HepG2 (cell line): ENCODE data around the gene ALB. TPM values are rescaled to one million over a fixed set of nuclear protein-coding genes. Genes with fewer than 3 reads are reported as not detected.

ENCODE experiments used
- AKAP8 ChIP-seq: sonication (generic); formaldehyde crosslinking; IDR thresholded peaks from 2 replicates; pipeline ENCODE4 v1.5.1; 2020; ENCODE audit warnings: mild to moderate bottlenecking, missing genetic modification reagents
- ASH2L ChIP-seq: fragments of 300-600, 200-600 bp; sonication (generic); IDR thresholded peaks from 2 replicates; pipeline ENCODE4 v1.7.0; 2017; ENCODE audit warnings: low read depth, mild to moderate bottlenecking, moderate library complexity, mixed read lengths, low read length; ENCODE audit not compliant: insufficient read length
- ATF1 ChIP-seq: IDR thresholded peaks from 2 replicates; pipeline ENCODE4 v1.6.1; 2016; ENCODE audit warnings: mild to moderate bottlenecking, control low read depth
- CSRNP2 ChIP-seq: sonication (generic); formaldehyde crosslinking; conservative IDR thresholded peaks from 2 replicates; pipeline ENCODE4 v1.8.0; 2022; ENCODE audit warnings: low read depth, missing genetic modification reagents
- ELF4 ChIP-seq: sonication (generic); formaldehyde crosslinking; IDR thresholded peaks from 2 replicates; pipeline ENCODE4 v1.5.0; 2020; ENCODE audit warnings: missing genetic modification reagents, mild to moderate bottlenecking, moderate library complexity, borderline replicate concordance
- FIP1L1 ChIP-seq: fragments of 200-400 bp; formaldehyde crosslinking; IDR thresholded peaks from 2 replicates; pipeline ENCODE4 v1.6.1; 2018; ENCODE audit warnings: low read depth, mild to moderate bottlenecking, low read length, moderate library complexity, borderline replicate concordance; ENCODE audit not compliant: insufficient read depth
- NFE2 ChIP-seq: sonication (generic); formaldehyde crosslinking; IDR thresholded peaks from 2 replicates; pipeline ENCODE4 v1.4.0; 2020; ENCODE audit warnings: missing genetic modification reagents
- NFYB ChIP-seq: sonication (generic); formaldehyde crosslinking; IDR thresholded peaks from 2 replicates; pipeline ENCODE4 v1.4.0; 2020; ENCODE audit warnings: missing genetic modification reagents
- PBX2 ChIP-seq: IDR thresholded peaks from 2 replicates; pipeline ENCODE4 v1.6.1; 2016; ENCODE audit warnings: control low read depth
- RFX3 ChIP-seq: IDR thresholded peaks from 2 replicates; pipeline ENCODE4 v1.6.1; 2016; ENCODE audit warnings: missing biosample characterization, missing genetic modification reagents
- SATB2 ChIP-seq: sonication (generic); formaldehyde crosslinking; IDR thresholded peaks from 2 replicates; pipeline ENCODE4 v1.5.0; 2020; ENCODE audit warnings: missing genetic modification reagents
- SRSF9 ChIP-seq: fragments of 200-400 bp; formaldehyde crosslinking; IDR thresholded peaks from 2 replicates; pipeline ENCODE4 v1.6.1; 2018; ENCODE audit warnings: borderline replicate concordance, mild to moderate bottlenecking, low read depth, low read length; ENCODE audit not compliant: insufficient read depth, poor library complexity, severe bottlenecking
- TBP ChIP-seq: sonication (generic); formaldehyde crosslinking; IDR thresholded peaks from 2 replicates; pipeline ENCODE4 v1.5.0; 2020; ENCODE audit warnings: missing genetic modification reagents
- ZNF10 ChIP-seq: sonication (generic); formaldehyde crosslinking; IDR thresholded peaks from 2 replicates; pipeline ENCODE4 v1.4.0; 2020; ENCODE audit warnings: mild to moderate bottlenecking, low read depth, missing genetic modification reagents, borderline replicate concordance
- ZNF17 ChIP-seq: sonication (generic); formaldehyde crosslinking; IDR thresholded peaks from 2 replicates; pipeline ENCODE4 v1.5.0; 2020; ENCODE audit warnings: mild to moderate bottlenecking, missing genetic modification reagents
- ZNF205 ChIP-seq: IDR thresholded peaks from 2 replicates; pipeline ENCODE4 v1.6.1; 2018; ENCODE audit warnings: missing biosample characterization, missing genetic modification reagents
- ZNF281 ChIP-seq: sonication (generic); formaldehyde crosslinking; IDR thresholded peaks from 2 replicates; pipeline ENCODE4 v1.4.0; 2020; ENCODE audit warnings: missing genetic modification reagents, borderline replicate concordance
- ZNF691 ChIP-seq: sonication (generic); formaldehyde crosslinking; IDR thresholded peaks from 2 replicates; pipeline ENCODE4 v1.4.0; 2020; ENCODE audit warnings: missing genetic modification reagents, low read depth, mild to moderate bottlenecking, borderline replicate concordance
- ZNF816 ChIP-seq: sonication (generic); formaldehyde crosslinking; IDR thresholded peaks from 2 replicates; pipeline ENCODE4 v1.8.0; 2022; ENCODE audit warnings: missing genetic modification reagents, mild to moderate bottlenecking, borderline replicate concordance
- ZSCAN29 ChIP-seq: sonication (generic); formaldehyde crosslinking; conservative IDR thresholded peaks from 2 replicates; pipeline ENCODE4 v1.4.0; 2020; ENCODE audit warnings: mild to moderate bottlenecking, missing genetic modification reagents
- polyA plus RNA-seq, 8 experiments: library from polyadenylated mRNA; depleted of rRNA in 3 of 8; stranded (reverse) in 7 of 8; unstranded in 1 of 8; fragments of >200 nt; fragmentation: Illumina TruSeq in 4 of 8; extraction: Trizol in 4 of 8; gene quantifications; 2 replicates each; pipeline versions ENCODE4 v1.2.1 to v1.2.3, GENCODE V29; 2011 to 2016; ENCODE audit warnings: low read depth in 4 of 8, missing spikeins in 1 of 8, mixed read lengths in 1 of 8; ENCODE audit not compliant: insufficient read depth in 1 of 8
- total RNA-seq, 5 experiments: library from RNA; depleted of rRNA; stranded (reverse); fragments of >200 nt; fragmentation: Illumina TruSeq; extraction: Trizol; gene quantifications; 2 replicates each; pipeline ENCODE4 v1.2.3, GENCODE V29; 2016; ENCODE audit warnings: low read depth in 1 of 5
- TF ChIP-seq, protein P1 (sequence below): sonication (generic); formaldehyde crosslinking; IDR thresholded peaks from 2 replicates; pipeline ENCODE4 v1.5.1; 2020; ENCODE audit warnings: missing genetic modification reagents, mild to moderate bottlenecking, borderline replicate concordance

Gene ALB
- total and polyA plus RNA-seq, 2 of the 13 experiments (the other 11 are each of a cell fraction or from before 2014, with no cell fraction given) = 22,259 to 22,625 TPM

DNA sequence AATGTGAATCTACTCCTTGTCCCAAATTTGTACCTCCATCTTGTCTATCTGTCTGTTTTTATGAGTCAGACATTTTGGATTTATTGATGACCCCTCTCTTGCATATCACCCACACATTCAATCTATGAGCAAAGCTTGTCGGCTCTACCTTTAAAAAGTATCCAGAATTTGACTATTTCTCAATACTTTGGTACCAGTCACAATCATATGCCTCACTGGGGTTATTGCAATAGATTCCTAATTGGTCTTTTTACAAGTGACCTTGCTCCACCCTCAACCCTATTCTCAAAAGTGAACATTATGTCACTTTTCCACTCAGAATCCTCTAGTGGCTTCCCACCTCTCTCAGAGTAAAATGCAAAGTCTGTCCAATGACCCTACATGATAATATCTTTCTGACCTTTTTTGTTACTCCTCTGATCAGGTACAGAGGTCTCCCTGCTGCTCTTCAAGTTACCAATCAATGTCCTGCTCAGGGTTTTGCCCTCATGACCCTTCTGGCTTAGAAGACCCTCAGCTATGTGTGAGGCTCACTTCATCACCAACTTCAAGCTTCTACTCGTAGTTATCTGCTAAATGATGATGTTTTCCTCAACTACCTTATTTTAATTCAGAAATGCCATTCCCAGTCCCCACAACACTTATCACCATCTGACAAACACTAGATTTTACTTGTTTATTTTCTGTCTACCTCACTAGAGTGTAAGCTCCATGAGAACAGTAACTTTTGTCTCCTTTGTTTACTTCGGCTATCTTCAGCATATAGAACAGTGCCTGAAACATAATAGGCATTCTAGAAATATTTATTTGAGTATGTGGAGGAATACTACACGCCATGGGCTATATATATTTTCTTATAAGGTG, 54.3 kb downstream of the ALB start (continued):
- no peak for TF ChIP-seq ZNF17
- no peak for TF ChIP-seq ZNF281 (CRISPR knock-in tag)
- TF ChIP-seq, protein P1, sequence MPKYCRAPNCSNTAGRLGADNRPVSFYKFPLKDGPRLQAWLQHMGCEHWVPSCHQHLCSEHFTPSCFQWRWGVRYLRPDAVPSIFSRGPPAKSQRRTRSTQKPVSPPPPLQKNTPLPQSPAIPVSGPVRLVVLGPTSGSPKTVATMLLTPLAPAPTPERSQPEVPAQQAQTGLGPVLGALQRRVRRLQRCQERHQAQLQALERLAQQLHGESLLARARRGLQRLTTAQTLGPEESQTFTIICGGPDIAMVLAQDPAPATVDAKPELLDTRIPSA = no peak
- TF ChIP-seq ATF1 = peak; percentile 30; the same call in 1 of the 2 replicates
- TF ChIP-seq ELF4 (CRISPR knock-in tag) = no peak
- TF ChIP-seq PBX2 (CRISPR knock-in tag) = no peak
- TF ChIP-seq ZNF205 (CRISPR knock-in tag) = no peak; the same call in 1 of the 2 replicates
- no peak; the same call in 1 of the 2 replicates for TF ChIP-seq AKAP8 (CRISPR knock-in tag)
- no peak for TF ChIP-seq TBP (CRISPR knock-in tag)
- TF ChIP-seq SATB2 (CRISPR knock-in tag) = no peak
- TF ChIP-seq ZSCAN29 (CRISPR knock-in tag) = no peak
- TF ChIP-seq RFX3 = no peak
- no peak for TF ChIP-seq CSRNP2 (CRISPR knock-in tag)
- TF ChIP-seq ZNF816 (CRISPR knock-in tag) = peak; percentile 63; the same call in 1 of the 2 replicates
- no peak for TF ChIP-seq ZNF10
- no peak for TF ChIP-seq ASH2L
- no peak for TF ChIP-seq SRSF9
- no peak for TF ChIP-seq ZNF691 (CRISPR knock-in tag)
- TF ChIP-seq NFYB (CRISPR knock-in tag) = no peak
- no peak for TF ChIP-seq FIP1L1
- TF ChIP-seq NFE2 (CRISPR knock-in tag) = no peak
